ENCODE data around the gene FRK. TPM values are rescaled to one million over a fixed set of nuclear protein-coding genes. Genes with fewer than 3 reads are reported as not detected.

Gene FRK
- 9.6 TPM for total RNA-seq

GRCh38 chr6:116060572-116061283 is at the start of gene FRK:
TSS of gene FRK (minus strand) at chr6:116060891. CDS start at chr6:116060311, 580 bp downstream.

GRCh38 chr6:116100419-116101301 is 40.0 kb upstream of the FRK start, which contains the start of gene NT5DC1:
TSS of gene NT5DC1 (plus strand) at chr6:116100853. CDS start at chr6:116100931, 78 bp downstream.

Other genes starting within 250 kb of the FRK start
- gene NT5DC1, start 40.0 kb upstream of the FRK start, total RNA-seq: 22.0 TPM
- 0.82 TPM for gene COL10A1, start 65.2 kb upstream of the FRK start, total RNA-seq
- gene TSPYL4, start 193.2 kb upstream of the FRK start, total RNA-seq: 32.1 TPM
- 99.7 TPM for gene TSPYL1, start 219.0 kb upstream of the FRK start, total RNA-seq